Limb (tissue), 2 donors: Measurements from ENCODE around the gene SLC1A3.
A peak's percentile ranks its signal among the peaks of the same experiment; 100 is the strongest.

Experiments used
- DNase-seq, 2 donors: peaks; one replicate each; pipeline ENCODE4 v3.0.0-alpha.2; 2016; ENCODE audit errors: extremely low spot score in 2 of 2

SLC1A3 gene

GRCh38 chr5:36654564-36654963, 48.2 kb downstream of the SLC1A3 start:
- no peak for DNase-seq

DNA sequence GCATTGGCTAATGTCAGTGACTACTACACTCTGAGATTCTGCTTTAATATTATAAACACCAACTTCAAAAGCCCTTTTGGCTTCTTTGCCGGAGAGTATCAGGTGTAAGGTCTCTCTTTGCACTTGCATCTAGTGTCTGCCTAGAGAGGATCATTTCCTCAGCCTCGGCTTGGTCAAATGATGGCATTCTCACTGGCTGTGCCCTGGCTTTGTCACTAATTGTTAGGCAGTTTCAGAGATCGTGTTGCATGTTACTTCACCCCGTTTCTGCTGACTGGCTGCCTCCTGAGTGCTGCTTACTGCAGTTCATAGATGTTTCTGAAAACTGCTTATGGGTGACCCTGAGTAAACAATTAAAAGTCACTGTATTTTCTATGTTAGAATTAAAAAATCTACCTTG, 48.8 kb downstream of the SLC1A3 start:
- no peak for DNase-seq

GRCh38 chr5:36656556-36656955, 50.1 kb downstream of the SLC1A3 start:
- DNase-seq, result no peak

DNA sequence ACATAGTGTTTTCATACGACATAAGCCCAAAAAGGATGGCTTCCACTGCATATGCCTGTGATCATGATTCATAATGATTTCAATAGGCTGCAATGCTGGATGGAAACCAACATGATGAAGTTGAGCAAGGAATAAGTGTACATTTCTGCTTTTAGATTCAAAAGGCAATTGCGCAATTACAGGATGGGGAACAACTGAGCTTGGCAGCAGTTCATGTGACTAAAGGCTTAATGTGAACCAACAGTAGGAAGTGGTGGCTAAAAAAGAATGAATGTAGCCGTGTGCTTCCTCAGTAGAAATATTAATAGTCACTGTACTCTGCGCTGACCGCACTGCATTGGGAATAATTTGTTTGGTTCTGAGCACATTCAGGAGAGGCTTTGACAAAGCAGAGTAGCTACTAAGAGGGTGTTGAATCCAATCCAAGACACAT, 51.2 kb downstream of the SLC1A3 start:
- peak; percentile 47 to 86 for DNase-seq

- DNase-seq, result no peak
These were observed 51.8 kb downstream of the SLC1A3 start for GRCh38 chr5:36658038-36658756.

DNA sequence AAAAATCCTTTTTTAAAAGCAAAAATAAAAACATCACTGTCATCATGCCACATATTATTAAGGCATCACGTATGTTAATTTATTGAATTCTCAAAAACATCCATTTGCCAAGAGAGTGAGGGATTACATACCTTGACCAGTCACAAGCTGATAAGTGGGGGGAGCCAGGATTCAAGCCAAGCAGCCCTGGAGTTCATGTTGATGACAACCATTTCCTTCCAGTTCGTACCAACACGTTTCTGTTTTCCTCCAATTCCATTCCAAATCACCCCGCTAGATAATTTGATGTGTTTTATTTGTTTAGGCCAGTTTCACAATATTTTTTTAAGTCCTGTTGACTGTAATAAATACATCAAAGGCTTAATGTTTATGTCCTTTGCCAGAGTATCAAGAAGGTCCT, 53.0 kb downstream of the SLC1A3 start:
- DNase-seq, result no peak

GRCh38 chr5:36660397-36661049, 54.1 kb downstream of the SLC1A3 start:
- DNase-seq, result no peak

GRCh38 chr5:36661456-36662220, 55.2 kb downstream of the SLC1A3 start:
- DNase-seq, result no peak

- peak; percentile 50 to 68 for DNase-seq
These were observed 56.0 kb downstream of the SLC1A3 start for GRCh38 chr5:36662291-36662851.

DNA sequence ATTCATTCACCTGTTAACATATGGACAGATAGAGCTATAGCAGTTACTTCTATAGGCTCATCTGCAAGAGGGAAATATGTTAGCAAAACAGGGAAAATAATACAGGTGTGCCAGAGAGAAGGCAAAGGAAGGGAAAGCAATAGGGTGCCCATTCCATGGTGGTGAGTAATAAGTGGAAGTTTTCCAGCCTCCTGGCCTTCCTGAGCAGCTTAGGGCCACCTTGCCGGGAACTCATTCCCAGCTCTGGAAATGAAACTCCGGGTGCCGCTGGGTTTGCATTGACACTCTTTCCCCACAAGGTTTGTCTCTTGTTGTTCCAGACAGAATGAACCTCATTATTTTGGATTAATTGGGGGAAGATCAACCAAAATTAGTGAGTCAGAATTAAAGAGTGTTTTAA, 58.4 kb downstream of the SLC1A3 start:
- DNase-seq, result no peak

DNA sequence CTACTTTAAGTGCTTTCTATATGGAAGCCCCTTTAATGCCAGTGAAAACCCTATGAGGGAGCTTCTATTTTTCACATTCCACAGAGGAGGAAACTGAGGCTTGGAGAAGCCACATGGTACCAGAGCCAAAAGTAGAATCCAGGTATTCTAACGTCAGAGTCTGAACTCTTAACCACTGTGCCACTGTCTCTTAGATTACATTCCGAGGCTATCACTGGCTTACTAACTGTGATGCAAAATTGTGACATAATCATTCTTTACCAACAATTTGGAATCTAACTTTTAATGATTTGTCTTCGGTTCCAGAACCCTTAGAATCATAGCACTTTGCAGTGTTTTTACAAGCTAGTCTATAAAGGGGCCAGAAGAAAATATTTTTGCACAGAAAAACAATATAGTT, 59.2 kb downstream of the SLC1A3 start:
- DNase-seq, result no peak

GRCh38 chr5:36666274-36666673, 59.9 kb downstream of the SLC1A3 start:
- no peak for DNase-seq

- DNase-seq, result no peak
These were observed 60.6 kb downstream of the SLC1A3 start for GRCh38 chr5:36666986-36667385.

- DNase-seq, result no peak
These were observed 61.4 kb downstream of the SLC1A3 start for GRCh38 chr5:36667824-36668223.

- no peak for DNase-seq
These were observed 62.7 kb downstream of the SLC1A3 start for GRCh38 chr5:36669015-36669651.

GRCh38 chr5:36670548-36670947, 64.1 kb downstream of the SLC1A3 start:
- DNase-seq, result no peak

- no peak for DNase-seq
These were observed 68.9 kb downstream of the SLC1A3 start for GRCh38 chr5:36675282-36675681.

GRCh38 chr5:36679221-36679989, 73.0 kb downstream of the SLC1A3 start:
- no peak for DNase-seq

GRCh38 chr5:36680066-36680465, 73.7 kb downstream of the SLC1A3 start:
- DNase-seq, result no peak

GRCh38 chr5:36681711-36682110, 75.3 kb downstream of the SLC1A3 start:
- no peak for DNase-seq

- DNase-seq, result no peak
These were observed 76.1 kb downstream of the SLC1A3 start for GRCh38 chr5:36682499-36682898.
